Mesothelial cell of epicardium (in vitro differentiated cells): ENCODE results near the gene GTPBP2. TPM values are rescaled to one million over a fixed set of nuclear protein-coding genes. Genes with fewer than 3 reads are reported as not detected.

ENCODE experiments used
- DNase-seq, 2 experiments: peaks; one replicate each; pipeline ENCODE4 v3.0.0; 2021; ENCODE audit warnings: low spot score in 2 of 2; ENCODE audit not compliant: unreplicated experiment in 2 of 2
- H3K27ac Mint-ChIP-seq: 2 replicates; pipeline ENCODE4 v1.8.0; 2021; ENCODE audit warnings: mixed read lengths
- H3K27me3 Mint-ChIP-seq: 2 replicates; pipeline ENCODE4 v1.8.0; 2021; ENCODE audit warnings: low read depth, mixed read lengths
- H3K36me3 Mint-ChIP-seq: 2 replicates; pipeline ENCODE4 v1.8.0; 2021; ENCODE audit warnings: mixed read lengths
- H3K4me1 Mint-ChIP-seq: 2 replicates; pipeline ENCODE4 v1.8.0; 2021; ENCODE audit warnings: mixed read lengths
- H3K4me3 Mint-ChIP-seq: 2 replicates; pipeline ENCODE4 v1.8.0; 2021; ENCODE audit warnings: mild to moderate bottlenecking, moderate library complexity, mixed read lengths
- H3K9me3 Mint-ChIP-seq: 2 replicates; pipeline ENCODE4 v1.8.0; 2021; ENCODE audit warnings: mixed read lengths
- CTCF ChIP-seq: fragments of 200-600 bp; sonication (generic); IDR thresholded peaks from one replicate; pipeline ENCODE4 v1.5.0; 2021; ENCODE audit warnings: antibody characterized with exemption; ENCODE audit not compliant: unreplicated experiment
- total RNA-seq: library from RNA; stranded (reverse); gene quantifications from 3 replicates; pipeline ENCODE4 v1.2.1, GENCODE V29; 2021

GTPBP2 gene
- total RNA-seq, 1 donor from 2014 or later: 76.5 TPM

- no peak overlapping the region for H3K4me3 Mint-ChIP-seq
- no peaks in the 10 kb centered on the region for H3K4me1 Mint-ChIP-seq
- H3K27ac Mint-ChIP-seq: no peak overlapping the region
- H3K36me3 Mint-ChIP-seq: peaks cover 8% of the 10 kb centered on the region
- TF ChIP-seq CTCF: no peak
- no peak for DNase-seq
- H3K27me3 Mint-ChIP-seq: no peaks in the 10 kb centered on the region
- H3K9me3 Mint-ChIP-seq: no peaks in the 10 kb centered on the region
Measured at GRCh38 chr6:43614396-43614730, 14.7 kb downstream of the GTPBP2 start.

GRCh38 chr6:43613721-43614395 lies 15.2 kb downstream of the GTPBP2 start:
- Mint-ChIP-seq H3K4me3 (no peak overlapping the region), H3K36me3 (peaks cover 8% of the 10 kb centered on the region), H3K27ac (no peak overlapping the region), H3K27me3 (no peaks in the 10 kb centered on the region), H3K9me3 (no peaks in the 10 kb centered on the region), H3K4me1 (no peaks in the 10 kb centered on the region)
- no peak for TF ChIP-seq CTCF
- no peak for DNase-seq

GRCh38 chr6:43610431-43610830 lies 18.6 kb downstream of the GTPBP2 start:
- Mint-ChIP-seq H3K4me3 (no peak overlapping the region), H3K36me3 (peaks cover 14% of the 10 kb centered on the region), H3K27ac (no peak overlapping the region), H3K4me1 (peaks cover 2% of the 10 kb centered on the region), H3K27me3 (no peaks in the 10 kb centered on the region), H3K9me3 (no peaks in the 10 kb centered on the region)
- DNase-seq: no peak
- no peak for TF ChIP-seq CTCF

GRCh38 chr6:43609402-43609801 lies 19.7 kb downstream of the GTPBP2 start:
- no peaks in the 10 kb centered on the region for H3K9me3 Mint-ChIP-seq
- peaks cover 19% of the 10 kb centered on the region for H3K36me3 Mint-ChIP-seq
- H3K4me1 Mint-ChIP-seq: peaks cover 2% of the 10 kb centered on the region
- H3K27ac Mint-ChIP-seq: no peak overlapping the region
- H3K27me3 Mint-ChIP-seq: no peaks in the 10 kb centered on the region
- no peak overlapping the region for H3K4me3 Mint-ChIP-seq
- TF ChIP-seq CTCF: no peak
- no peak for DNase-seq

- Mint-ChIP-seq H3K36me3 (peaks cover 22% of the 10 kb centered on the region), H3K9me3 (no peaks in the 10 kb centered on the region)
Measured at GRCh38 chr6:43608807-43609206, 20.3 kb downstream of the GTPBP2 start.

More at GRCh38 chr6:43608807-43609206, 20.3 kb downstream of the GTPBP2 start:
- Mint-ChIP-seq H3K27me3 (no peaks in the 10 kb centered on the region), H3K27ac (no peak overlapping the region), H3K4me1 (peaks cover 2% of the 10 kb centered on the region), H3K4me3 (no peak overlapping the region)
- no peak for TF ChIP-seq CTCF
- no peak for DNase-seq
